ENCODE data around the gene KCNK3.

Gene KCNK3

GRCh38 chr2:26712486-26713465 lies 20.3 kb downstream of the KCNK3 start:
- DNase-seq (ENCODE audit: low read depth in 2 of 2), result no peak

- no peak for DNase-seq (ENCODE audit: low read depth in 2 of 2)
Observed at GRCh38 chr2:26715528-26716270, 23.2 kb downstream of the KCNK3 start.

- no peak for DNase-seq (ENCODE audit: low read depth in 2 of 2)
Observed at GRCh38 chr2:26716340-26716739, 23.8 kb downstream of the KCNK3 start.

GRCh38 chr2:26716769-26717168 lies 24.2 kb downstream of the KCNK3 start:
- no peak for DNase-seq (ENCODE audit: low read depth in 2 of 2)

DNA sequence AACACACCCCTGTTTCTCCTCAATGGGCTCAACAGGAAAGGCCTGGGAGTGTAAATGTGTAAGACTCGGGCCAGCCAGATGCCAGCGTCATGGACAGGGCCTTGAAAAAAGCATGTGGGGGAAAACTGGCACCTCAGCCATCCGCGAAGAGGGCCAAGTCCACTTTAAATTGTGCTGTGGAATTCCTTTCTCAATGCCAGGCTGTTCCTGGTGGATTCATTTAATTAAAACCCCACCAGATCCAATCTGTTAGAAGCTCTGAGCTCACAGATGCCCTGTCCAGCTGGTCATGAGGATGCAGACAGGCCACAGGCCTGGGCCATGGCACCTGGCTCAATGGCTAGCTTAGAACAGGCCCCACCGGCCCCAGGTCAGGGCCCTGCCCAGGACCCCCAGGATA lies 24.8 kb downstream of the KCNK3 start:
- no peak for DNase-seq (ENCODE audit: low read depth in 2 of 2)

DNA sequence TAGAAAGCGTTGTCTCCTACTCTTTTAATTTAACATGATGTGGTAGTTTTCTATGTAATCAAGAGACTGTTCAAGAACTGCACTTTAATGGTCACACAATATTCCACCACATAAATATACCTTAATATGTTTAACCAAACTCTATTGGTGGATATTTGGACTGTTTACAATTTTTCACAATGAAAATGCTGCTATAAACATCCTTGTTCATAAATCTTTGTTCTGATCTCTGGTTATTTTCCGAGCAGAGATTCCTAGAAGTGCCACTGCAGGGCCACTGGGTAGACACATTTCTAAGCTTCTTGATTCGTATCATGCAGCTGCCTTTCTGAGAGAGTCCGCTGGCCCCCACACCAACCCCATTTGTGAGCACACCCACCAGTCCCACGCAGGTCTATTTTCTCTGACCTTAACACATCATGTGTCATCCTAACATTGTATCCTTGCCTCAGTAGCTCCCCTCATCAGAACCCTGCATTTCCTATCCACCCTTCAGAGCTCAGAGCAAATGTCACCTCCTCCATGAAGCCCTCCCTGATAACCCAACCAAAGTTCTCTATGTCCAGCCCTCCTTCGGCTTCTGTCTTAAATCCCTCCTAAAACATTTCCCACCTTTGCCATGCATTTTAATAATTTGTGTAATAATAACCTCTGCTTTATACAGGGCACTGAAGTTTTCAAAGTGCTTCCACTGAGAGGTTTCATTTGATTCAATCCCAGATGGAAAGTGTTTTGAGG lies 26.6 kb downstream of the KCNK3 start:
- DNase-seq (ENCODE audit: low read depth in 2 of 2), result no peak

DNA sequence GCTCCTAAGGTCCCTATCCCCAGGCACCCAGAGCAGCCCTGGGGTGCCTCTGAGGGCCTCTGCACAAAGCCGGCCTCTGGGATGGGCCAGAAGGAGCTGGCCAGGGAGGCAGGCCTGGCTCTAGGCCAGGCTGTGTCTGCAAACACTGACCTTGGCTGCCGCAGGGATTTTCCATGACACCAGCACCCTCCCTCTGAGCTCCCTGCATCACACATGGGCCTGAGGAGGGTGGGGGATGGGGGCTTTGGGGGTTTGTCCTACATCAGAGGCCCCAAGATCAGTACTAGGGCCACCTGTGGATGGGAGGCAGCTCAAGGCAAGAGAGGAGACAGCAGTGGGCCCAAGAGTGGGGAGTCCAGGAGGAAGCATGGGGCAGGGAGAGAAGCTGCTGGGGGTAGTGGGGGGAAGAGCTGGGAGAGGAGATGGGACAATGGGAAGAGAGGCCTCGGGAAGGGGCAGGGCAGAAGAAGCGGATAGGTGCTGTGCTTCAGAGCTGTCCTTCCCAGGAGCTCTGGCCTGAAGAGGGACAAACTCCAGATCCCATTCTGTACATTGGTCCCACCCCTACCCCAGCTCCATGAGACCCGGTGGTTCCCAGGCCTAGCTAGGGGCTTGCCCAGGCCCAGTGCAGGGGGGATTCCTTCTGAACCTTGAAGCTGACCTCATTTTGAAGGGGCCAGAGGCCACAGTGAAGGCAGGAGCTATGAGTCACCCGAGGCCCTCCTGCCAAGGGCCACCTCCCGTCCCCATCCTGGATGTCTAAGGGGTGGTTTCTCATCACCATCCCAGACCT lies 28.0 kb downstream of the KCNK3 start:
- no peak for DNase-seq (ENCODE audit: low read depth in 2 of 2)

DNA sequence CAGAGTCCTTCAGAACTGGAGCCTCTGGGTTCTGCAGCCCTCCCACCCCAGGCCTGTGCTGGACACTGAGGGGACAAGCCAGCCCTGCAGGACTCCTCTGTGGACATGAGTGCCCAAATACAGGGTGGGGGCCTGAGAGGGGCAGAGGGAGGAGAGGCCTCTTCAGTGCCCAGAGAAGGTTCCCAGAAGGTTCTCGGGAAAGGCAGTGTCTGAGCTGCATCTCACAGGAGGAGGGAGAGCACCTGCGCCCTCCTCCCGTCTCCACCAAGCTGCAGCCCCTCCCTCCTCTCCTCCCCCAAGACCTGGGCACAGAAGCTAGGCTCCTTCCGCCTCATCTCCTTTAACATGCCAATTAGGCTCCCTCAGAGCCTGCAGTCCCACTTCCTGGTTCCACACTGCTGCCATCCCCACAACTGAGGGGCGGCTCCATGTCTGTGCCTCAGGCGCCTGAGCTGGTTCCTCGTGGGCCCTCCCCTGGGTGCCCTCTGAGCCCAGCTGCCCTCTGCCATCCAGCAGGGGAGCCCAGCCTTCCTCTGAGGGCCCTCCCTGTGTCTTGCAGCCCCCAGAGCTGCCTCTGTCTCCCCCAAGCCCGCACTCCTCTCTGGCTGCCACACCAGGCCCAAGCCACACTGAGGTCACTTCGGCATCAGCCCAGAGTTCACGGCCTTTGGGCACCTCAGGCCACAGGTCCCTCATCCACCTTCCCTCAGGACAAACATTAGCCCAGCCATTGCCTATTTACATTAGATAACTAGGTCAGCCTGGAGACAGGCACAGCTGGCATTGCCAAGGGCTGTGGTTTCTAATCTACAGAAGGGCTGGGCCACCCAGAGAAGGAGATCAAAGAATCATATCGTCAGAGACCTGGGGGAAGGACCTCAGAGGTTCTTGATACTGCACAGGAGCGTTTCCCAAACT lies 28.9 kb downstream of the KCNK3 start:
- no peak for DNase-seq (ENCODE audit: low read depth in 2 of 2)

DNA sequence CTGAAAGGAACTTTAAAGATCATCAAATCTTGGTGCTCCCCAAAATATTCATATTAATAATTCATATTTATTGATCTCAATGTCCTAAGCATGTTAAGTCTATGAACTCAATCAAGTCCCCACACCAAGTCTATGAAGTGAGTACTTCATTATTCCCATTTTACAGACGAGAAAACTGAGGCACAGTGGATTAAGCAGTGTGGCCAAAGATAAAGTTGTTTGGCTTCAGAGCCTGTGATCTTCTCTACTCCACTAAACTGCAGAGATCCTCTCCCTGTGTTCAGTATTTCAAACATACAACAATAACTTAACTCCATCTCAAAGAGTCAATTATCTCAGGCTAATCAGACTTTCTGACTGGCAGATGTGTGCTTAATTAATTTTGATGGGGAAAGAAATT lies 29.8 kb downstream of the KCNK3 start:
- no peak for DNase-seq (ENCODE audit: low read depth in 2 of 2)

- DNase-seq (ENCODE audit: low read depth in 2 of 2), result no peak
Observed at GRCh38 chr2:26722911-26723310, 30.4 kb downstream of the KCNK3 start.

DNA sequence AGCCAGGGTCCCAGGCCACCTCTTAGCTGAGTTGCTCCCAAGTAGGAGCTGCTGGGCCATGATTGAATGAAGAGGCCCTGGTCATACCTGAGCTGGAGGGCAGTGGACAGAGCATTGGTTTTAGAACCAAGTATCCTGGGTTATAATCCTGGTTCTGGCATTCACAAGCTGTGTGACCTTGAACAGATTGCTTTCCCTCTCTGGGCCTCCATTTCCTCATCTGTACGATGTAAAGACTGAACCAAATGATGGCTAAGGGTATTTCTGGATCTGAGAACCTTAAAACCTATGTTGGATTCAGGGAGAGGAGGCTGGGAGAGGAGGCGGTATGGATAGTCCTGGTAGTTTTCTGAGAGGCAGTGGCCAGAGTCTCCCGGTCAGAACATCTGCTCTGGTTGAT lies 31.0 kb downstream of the KCNK3 start:
- no peak for DNase-seq (ENCODE audit: low read depth in 2 of 2)

DNA sequence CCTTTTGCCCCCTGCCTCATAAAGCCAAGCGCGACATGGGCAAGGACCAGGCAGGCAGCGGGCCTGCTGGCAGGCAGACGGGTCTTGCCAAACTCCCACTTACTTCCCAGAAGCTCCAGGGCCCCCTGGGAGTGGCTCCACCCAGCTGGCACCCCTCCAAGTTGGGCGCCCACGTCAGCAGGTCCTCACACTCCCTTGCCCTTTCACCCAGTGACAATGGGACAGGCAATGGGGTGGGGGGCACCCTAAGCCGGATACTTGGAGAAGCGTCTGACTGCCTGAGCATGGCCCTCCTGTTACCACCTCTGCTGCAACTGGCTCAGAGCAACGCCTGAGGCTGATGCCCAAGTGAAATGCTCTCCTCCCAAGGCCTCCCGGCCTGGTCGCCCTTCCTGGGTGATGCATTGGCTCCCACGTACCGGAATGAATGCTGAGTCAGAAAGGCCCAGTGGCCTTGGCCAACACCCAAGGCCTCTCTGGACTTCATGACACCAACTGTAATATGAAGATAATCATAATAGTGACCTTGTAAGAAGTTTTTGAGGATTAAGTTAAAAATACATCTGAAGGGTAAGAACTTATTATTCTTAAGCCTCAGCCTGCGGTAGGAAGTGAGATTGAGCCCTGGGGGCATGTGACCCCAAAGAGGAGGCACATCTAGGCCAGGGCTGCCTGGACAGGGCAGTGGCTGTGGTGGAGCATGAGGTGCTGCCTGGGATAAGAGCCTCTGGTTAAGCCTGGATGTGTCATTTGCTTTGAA lies 31.6 kb downstream of the KCNK3 start:
- DNase-seq (ENCODE audit: low read depth in 2 of 2), result no peak

DNA sequence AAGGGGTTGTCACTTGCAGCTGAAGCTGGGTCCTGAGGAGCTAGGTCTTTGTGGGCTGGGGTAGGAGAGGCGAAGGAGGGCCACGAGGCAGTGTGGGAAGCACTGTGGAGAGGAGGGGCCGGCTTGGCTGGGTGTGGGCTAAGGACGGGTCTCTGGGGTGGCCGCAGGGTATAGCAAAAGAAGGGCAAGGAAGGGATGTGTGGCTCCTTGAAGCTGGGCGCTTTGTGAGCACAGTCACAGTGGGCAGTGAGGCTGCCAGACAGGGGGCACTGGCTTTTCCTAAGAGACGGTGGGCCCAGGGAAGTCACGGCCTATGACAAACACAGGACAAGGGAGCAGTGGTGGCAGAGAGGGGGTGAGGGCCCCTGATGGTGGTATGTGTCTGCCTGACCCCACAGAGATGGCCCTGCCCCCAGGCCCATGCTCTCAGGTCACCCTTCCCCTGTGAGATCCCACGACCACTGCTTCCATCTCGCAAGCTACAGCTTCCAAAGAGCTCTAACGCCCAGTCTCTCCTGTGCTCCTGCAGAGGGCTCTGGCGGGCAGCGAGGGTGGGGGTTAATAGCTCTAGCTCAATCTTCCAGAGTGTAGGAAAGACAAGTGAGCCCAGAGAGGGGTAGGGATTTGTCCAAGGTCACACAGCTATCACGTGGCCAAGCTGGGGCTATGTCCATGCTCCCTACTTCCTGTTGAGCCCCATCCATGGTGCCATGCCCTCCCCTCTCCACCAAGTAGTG lies 32.4 kb downstream of the KCNK3 start:
- DNase-seq (ENCODE audit: low read depth in 2 of 2), result no peak

DNA sequence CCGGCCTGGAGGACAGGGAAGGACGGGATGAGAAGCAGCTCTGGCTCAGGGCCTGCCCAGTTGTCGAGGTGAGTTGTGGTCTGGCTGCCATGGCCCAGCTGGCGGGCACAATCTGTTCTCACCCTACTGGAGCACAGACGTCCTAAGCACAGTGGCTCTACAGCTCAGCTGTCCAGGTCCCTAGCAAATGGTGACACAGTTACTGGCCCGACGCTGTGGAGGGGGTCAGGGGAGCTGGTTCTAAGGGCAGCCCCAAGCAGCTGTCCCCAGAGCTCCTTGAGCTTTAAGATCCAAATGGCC lies 32.9 kb downstream of the KCNK3 start:
- no peak for DNase-seq (ENCODE audit: low read depth in 2 of 2)

DNA sequence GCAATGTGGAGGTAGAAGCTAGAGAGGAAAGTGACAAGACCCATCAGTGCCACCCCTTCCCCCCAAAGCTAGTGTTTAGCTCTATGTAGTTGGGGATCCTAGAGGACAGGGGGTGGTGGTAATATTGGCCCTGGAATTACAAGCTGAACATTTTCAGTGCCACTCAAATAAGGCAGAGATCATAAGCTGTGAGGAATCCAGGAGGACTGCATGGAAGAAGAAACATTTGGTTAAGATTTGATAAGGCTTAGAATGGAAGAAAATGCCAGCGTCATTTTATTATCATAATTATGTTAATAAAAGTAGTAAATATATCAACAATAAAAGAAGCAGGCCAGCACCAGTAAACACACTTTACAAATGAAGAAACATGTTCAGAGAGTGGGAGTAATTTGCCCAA lies 33.7 kb downstream of the KCNK3 start:
- DNase-seq (ENCODE audit: low read depth in 2 of 2), result no peak

- DNase-seq (ENCODE audit: low read depth in 2 of 2), result no peak
Observed at GRCh38 chr2:26727641-26728561, 35.4 kb downstream of the KCNK3 start.

DNA sequence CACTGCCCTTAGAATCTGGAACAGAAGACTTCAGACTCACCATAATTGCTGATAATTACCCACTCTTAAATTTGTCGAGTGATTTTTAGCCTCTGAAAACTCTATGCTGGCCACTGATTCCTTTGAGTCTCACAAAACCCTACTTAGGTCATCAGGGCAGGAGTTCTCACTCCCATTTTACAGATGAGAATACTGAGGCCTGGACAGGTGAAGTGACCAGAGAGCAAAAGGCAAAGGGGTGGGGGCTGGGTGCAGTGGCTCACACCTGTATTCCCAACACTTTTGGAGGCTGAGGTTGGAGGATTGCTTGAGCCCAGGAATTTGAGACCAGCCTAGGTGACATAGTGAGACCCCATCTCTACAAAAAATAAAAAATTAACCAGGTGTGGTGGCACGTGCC lies 36.8 kb downstream of the KCNK3 start:
- no peak for DNase-seq (ENCODE audit: low read depth in 2 of 2)
